ENCODE results near the gene SLC44A3.

Gene SLC44A3

DNA sequence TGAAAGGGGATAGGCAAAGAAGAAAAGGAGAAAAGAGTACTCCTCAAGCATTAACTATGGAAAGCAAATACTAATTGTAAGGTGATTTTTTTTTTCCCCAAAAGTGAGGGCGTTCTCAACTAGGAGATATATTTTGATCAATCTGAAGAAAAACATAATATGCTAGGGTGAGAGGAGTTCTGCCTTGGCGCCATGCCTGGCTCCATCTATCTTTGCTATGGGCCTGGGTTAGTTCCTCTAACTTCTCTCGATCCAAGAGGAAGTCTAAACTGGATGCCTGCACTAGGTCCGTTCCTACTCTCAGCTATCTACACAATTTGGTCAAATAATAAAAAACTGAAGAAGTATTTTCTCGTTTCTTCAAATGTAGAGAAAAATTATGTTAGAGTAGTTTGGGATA is 86.2 kb downstream of the SLC44A3 start:
- no peak overlapping the region for H3K4me3 ChIP-seq (ENCODE audit: extremely low read depth, insufficient read depth, low read length, poor library complexity, severe bottlenecking)

DNA sequence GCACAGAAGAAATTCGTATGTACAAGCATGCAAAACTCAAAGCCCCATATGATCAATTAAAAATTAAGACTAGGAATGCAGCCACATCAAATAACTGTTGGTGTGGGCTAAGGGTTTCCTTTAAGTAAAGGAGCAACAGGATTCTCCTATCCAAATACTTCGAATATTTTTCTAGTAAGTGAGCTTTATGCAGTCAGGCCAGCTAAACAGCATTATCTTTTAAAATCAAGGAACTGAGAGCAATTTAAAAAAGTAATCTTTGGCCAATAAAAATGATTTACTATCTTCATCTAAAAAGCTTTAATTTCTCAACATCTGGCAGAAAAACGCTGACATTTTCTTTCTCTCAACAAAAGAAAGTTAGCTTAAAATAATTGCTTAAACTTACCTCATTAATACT is 87.0 kb downstream of the SLC44A3 start:
- 100% methylated on average over 1 to 2 of the region's 3 CpGs for WGBS, 2 experiments (ENCODE audit: insufficient coverage in 2 of 2)
- H3K27ac ChIP-seq (ENCODE audit: low read depth, low read length, severe bottlenecking): no peak overlapping the region

More for the DNA sequence above, 86.2 kb downstream of the SLC44A3 start:
- Histone ChIP-seq H3K36me3 (ENCODE audit: control insufficient read depth, insufficient read depth, low read length) (peaks cover 82% of the 10 kb centered on the region), H3K27ac (ENCODE audit: low read depth, low read length, severe bottlenecking) (no peak overlapping the region), H3K9me3 (ENCODE audit: control insufficient read depth, low read length) (no peaks in the 10 kb centered on the region), H3K4me1 (ENCODE audit: control insufficient read depth, insufficient read depth, low read length, poor library complexity, severe bottlenecking) (peaks cover 25% of the 10 kb centered on the region)
- 88% methylated on average over 1 of the region's 5 CpGs; no CpG with 5 or more reads in 1 of the 2 experiments for WGBS, 2 experiments (ENCODE audit: insufficient coverage in 2 of 2)

DNA sequence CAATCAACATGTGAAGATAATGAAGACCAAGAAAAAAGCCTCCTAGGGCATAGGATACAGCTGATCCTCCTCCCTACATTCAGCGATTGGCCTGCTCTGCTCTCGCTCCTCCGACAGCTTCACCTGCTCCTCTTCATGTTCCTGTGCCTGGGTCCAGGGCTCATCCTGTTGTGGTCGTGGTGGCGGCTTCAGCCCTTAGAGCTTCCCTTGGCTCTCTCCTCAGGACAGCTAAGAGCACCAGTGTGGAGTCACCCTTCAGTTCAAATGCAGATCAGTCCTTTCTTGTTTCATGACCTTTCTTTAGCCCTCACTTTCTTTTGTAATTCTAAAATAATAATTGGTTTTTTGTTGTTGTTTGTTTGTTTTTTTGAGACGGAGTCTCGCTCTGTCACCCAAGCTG is 88.0 kb downstream of the SLC44A3 start:
- Histone ChIP-seq H3K36me3 (ENCODE audit: control insufficient read depth, insufficient read depth, low read length) (peaks cover 82% of the 10 kb centered on the region), H3K4me3 (ENCODE audit: extremely low read depth, insufficient read depth, low read length, poor library complexity, severe bottlenecking) (no peak overlapping the region), H3K4me1 (ENCODE audit: control insufficient read depth, insufficient read depth, low read length, poor library complexity, severe bottlenecking) (peaks cover 29% of the 10 kb centered on the region), H3K27ac (ENCODE audit: low read depth, low read length, severe bottlenecking) (no peak overlapping the region), H3K9me3 (ENCODE audit: control insufficient read depth, low read length) (no peaks in the 10 kb centered on the region)
- 91 to 97% methylated on average over 5 to 7 of the region's 7 CpGs for WGBS, 2 experiments (ENCODE audit: insufficient coverage in 2 of 2)

More for the DNA sequence above, 87.0 kb downstream of the SLC44A3 start:
- Histone ChIP-seq H3K36me3 (ENCODE audit: control insufficient read depth, insufficient read depth, low read length) (peaks cover 82% of the 10 kb centered on the region), H3K9me3 (ENCODE audit: control insufficient read depth, low read length) (no peaks in the 10 kb centered on the region), H3K4me1 (ENCODE audit: control insufficient read depth, insufficient read depth, low read length, poor library complexity, severe bottlenecking) (peaks cover 25% of the 10 kb centered on the region), H3K4me3 (ENCODE audit: extremely low read depth, insufficient read depth, low read length, poor library complexity, severe bottlenecking) (no peak overlapping the region)

DNA sequence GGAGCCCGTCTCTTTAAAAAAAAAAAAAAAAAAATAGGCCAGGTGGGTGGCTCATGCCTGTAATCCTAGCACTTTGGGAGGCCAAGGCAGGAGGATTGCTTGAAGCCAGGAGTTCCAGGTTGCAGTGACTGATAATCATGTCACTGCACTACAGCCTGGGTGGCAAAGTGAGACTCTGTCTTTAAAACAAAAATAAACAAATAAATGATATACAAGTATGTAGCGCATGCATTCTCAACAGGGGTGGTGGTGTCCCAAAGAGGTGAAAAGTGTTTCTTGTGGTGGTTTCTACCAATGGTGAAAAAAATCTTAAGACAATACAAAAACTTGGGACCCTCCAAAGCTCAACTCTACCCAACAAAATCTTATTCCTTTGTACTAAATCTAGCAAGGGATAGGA is 88.8 kb downstream of the SLC44A3 start:
- H3K27ac ChIP-seq (ENCODE audit: low read depth, low read length, severe bottlenecking): peak overlapping the region; percentile 7
- peaks cover 83% of the 10 kb centered on the region for H3K36me3 ChIP-seq (ENCODE audit: control insufficient read depth, insufficient read depth, low read length)
- WGBS, 2 experiments (ENCODE audit: insufficient coverage in 2 of 2): 88% methylated on average over 1 of the region's 2 CpGs; no CpG with 5 or more reads in 1 of the 2 experiments
- peaks cover 23% of the 10 kb centered on the region for H3K4me1 ChIP-seq (ENCODE audit: control insufficient read depth, insufficient read depth, low read length, poor library complexity, severe bottlenecking)
- H3K9me3 ChIP-seq (ENCODE audit: control insufficient read depth, low read length): no peaks in the 10 kb centered on the region
- no peak overlapping the region for H3K4me3 ChIP-seq (ENCODE audit: extremely low read depth, insufficient read depth, low read length, poor library complexity, severe bottlenecking)

DNA sequence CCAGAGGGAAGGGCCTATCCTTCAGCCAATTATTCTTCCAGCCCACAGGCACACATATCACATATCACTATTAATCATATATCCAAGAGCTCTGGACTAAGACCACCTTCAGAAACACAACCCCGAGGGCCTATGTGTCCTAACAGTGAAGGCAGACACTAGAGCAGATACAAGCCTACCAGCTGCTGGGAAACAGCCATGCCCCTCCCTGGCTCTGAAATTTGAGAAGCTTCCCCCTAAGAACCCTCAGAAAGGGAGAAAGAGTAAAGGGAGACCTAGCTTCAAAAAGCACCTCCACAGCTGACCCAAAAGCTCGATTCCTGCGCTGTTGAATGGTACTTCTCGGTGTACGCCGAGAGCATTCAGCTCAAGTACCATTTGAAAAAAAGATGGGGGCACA is 89.3 kb downstream of the SLC44A3 start:
- peak overlapping the region; percentile 7 for H3K27ac ChIP-seq (ENCODE audit: low read depth, low read length, severe bottlenecking)

DNA sequence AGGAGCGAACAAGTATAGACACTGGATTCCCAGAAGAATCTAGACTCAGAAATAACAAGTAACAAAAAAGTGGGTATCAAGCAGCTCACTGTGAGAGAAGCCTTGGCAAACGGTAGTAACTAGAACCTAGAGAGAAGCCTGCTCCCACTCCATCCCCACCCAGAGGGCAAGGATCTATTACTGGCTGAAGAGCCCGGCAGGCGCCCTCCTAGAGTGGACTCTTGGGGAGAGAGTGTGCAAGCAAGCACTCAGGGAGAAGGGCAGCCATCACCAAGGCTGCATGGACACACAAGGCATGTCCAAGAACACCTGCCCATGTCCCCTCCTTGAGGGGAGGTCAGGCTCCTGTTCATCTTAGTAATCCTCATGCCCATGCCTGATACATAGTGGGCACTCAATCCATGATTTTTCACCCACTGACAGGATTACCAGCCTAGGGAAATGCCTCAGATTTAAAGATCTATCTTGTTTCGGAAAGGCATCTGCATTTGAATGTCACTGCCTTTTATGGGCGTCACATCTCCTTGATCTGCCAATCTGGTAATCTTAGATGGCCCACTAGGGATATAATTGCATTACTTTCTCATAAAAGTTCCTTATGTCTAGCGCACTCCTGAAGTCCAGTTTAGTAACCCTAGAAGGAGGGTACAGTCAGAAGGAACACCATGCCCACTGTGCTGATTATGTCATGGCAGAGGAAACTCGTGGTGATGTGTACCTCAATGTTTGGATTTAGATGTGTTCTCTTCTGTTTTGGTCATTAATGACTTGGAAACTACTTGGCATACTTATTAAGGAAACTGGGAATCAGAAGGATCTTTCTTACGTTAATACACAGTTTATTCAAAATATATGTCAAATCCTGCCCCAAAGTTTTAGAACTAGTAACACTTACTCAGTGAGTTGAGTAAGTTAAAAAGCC is 92.4 kb downstream of the SLC44A3 start:
- peaks cover 83% of the 10 kb centered on the region for H3K36me3 ChIP-seq (ENCODE audit: control insufficient read depth, insufficient read depth, low read length)

More for the DNA sequence above, 89.3 kb downstream of the SLC44A3 start:
- Histone ChIP-seq H3K36me3 (ENCODE audit: control insufficient read depth, insufficient read depth, low read length) (peaks cover 89% of the 10 kb centered on the region), H3K4me3 (ENCODE audit: extremely low read depth, insufficient read depth, low read length, poor library complexity, severe bottlenecking) (no peak overlapping the region), H3K9me3 (ENCODE audit: control insufficient read depth, low read length) (no peaks in the 10 kb centered on the region), H3K4me1 (ENCODE audit: control insufficient read depth, insufficient read depth, low read length, poor library complexity, severe bottlenecking) (peaks cover 19% of the 10 kb centered on the region)
- WGBS, 2 experiments (ENCODE audit: insufficient coverage in 2 of 2): 81 to 96% methylated on average over 4 to 5 of the region's 6 CpGs

DNA sequence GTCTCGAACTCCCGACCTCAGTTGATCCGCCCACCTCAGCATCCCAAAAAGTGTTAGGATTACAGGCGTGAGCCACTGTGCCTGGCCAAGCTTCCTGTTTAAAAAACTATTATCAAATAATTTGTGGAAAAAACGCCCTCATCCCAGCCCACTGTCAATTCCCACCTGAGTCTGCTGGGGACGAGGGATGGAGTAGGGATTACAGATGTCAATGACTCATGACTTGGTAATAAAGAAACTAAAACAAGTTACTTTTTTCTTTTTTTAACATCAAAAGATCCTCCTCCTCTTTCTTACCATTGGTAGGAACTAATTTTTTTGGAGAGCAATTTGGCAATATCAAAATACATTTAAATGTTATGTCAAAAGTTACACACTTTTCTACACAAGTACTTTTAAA is 97.1 kb downstream of the SLC44A3 start:
- H3K9me3 ChIP-seq (ENCODE audit: control insufficient read depth, low read length): no peaks in the 10 kb centered on the region
- H3K36me3 ChIP-seq (ENCODE audit: control insufficient read depth, insufficient read depth, low read length): peaks cover 72% of the 10 kb centered on the region
- WGBS, 2 experiments (ENCODE audit: insufficient coverage in 2 of 2): 100% methylated on average over 1 of the region's 6 CpGs; no CpG with 5 or more reads in 1 of the 2 experiments
- H3K4me3 ChIP-seq (ENCODE audit: extremely low read depth, insufficient read depth, low read length, poor library complexity, severe bottlenecking): no peak overlapping the region
- no peak overlapping the region for H3K27ac ChIP-seq (ENCODE audit: low read depth, low read length, severe bottlenecking)
- peaks cover 35% of the 10 kb centered on the region for H3K4me1 ChIP-seq (ENCODE audit: control insufficient read depth, insufficient read depth, low read length, poor library complexity, severe bottlenecking)

More for the DNA sequence above, 92.4 kb downstream of the SLC44A3 start:
- Histone ChIP-seq H3K4me1 (ENCODE audit: control insufficient read depth, insufficient read depth, low read length, poor library complexity, severe bottlenecking) (peaks cover 13% of the 10 kb centered on the region), H3K27ac (ENCODE audit: low read depth, low read length, severe bottlenecking) (no peak overlapping the region), H3K9me3 (ENCODE audit: control insufficient read depth, low read length) (no peaks in the 10 kb centered on the region), H3K4me3 (ENCODE audit: extremely low read depth, insufficient read depth, low read length, poor library complexity, severe bottlenecking) (no peak overlapping the region)
- WGBS, 2 experiments (ENCODE audit: insufficient coverage in 2 of 2): 68 to 96% methylated on average over 4 of the region's 9 CpGs

DNA sequence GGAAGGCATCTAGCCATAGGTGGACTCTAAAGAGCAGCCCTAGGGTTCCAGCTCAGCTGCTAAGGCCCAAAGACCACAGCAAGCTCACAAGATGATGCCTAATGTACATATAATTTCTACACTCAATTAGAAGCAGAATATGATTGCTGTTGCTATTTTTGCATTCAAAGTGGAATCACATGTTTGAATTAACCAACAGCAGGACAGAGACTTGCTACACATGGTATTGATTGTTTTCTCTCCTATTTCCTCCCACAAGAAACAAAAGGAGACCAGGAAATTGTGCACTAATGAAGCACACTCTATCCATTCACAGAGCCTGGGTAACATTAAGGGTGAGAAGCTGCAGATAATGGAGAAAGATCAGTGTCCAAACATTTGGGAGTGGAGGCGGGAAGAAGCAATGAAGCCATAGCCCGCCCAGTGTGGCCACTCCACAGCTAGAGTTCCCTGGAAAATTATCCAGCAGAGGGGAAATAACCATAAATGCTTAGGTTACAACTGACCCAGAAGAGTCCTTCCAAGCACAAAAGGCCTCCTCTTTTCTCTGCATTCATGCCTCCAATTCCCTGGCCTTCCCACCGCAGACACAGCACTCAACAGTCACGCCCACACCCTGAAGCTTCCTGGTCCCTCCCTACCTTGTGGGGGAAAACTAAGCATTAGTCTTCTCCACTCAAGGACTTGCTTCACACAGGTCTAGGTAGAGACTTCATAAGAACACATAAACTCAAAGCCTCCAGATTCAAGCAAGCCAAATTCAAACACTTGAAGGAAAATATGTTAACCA is 99.3 kb downstream of the SLC44A3 start:
- Histone ChIP-seq H3K4me1 (ENCODE audit: control insufficient read depth, insufficient read depth, low read length, poor library complexity, severe bottlenecking) (peaks cover 48% of the 10 kb centered on the region), H3K36me3 (ENCODE audit: control insufficient read depth, insufficient read depth, low read length) (peaks cover 69% of the 10 kb centered on the region), H3K27ac (ENCODE audit: low read depth, low read length, severe bottlenecking) (no peak overlapping the region), H3K9me3 (ENCODE audit: control insufficient read depth, low read length) (no peaks in the 10 kb centered on the region), H3K4me3 (ENCODE audit: extremely low read depth, insufficient read depth, low read length, poor library complexity, severe bottlenecking) (no peak overlapping the region)
- 83 to 100% methylated on average over 2 to 4 of the region's 4 CpGs for WGBS, 2 experiments (ENCODE audit: insufficient coverage in 2 of 2)

DNA sequence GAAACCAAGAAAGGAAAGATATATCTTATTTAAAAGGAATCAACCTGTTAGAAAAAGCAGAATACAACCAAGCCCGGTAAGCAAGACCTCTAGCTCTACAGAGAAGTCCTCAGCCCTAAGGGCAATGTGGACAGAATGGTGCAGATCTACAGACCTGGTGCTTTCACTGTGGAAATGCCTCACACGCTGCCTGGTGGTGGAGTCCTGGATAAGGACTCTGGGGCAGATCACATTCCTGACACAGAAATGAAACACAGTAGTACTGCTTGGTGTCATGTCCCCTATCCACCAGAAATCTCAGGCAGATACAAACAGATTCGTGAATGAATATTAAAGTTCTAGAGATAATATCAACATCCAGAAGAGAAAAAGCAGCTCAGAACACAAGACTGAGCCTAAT is 99.9 kb downstream of the SLC44A3 start:
- Histone ChIP-seq H3K4me3 (ENCODE audit: extremely low read depth, insufficient read depth, low read length, poor library complexity, severe bottlenecking) (no peak overlapping the region), H3K9me3 (ENCODE audit: control insufficient read depth, low read length) (no peaks in the 10 kb centered on the region), H3K36me3 (ENCODE audit: control insufficient read depth, insufficient read depth, low read length) (peaks cover 71% of the 10 kb centered on the region), H3K27ac (ENCODE audit: low read depth, low read length, severe bottlenecking) (no peak overlapping the region), H3K4me1 (ENCODE audit: control insufficient read depth, insufficient read depth, low read length, poor library complexity, severe bottlenecking) (peaks cover 48% of the 10 kb centered on the region)
- 90% methylated on average over 2 of the region's 3 CpGs; no CpG with 5 or more reads in 1 of the 2 experiments for WGBS, 2 experiments (ENCODE audit: insufficient coverage in 2 of 2)

DNA sequence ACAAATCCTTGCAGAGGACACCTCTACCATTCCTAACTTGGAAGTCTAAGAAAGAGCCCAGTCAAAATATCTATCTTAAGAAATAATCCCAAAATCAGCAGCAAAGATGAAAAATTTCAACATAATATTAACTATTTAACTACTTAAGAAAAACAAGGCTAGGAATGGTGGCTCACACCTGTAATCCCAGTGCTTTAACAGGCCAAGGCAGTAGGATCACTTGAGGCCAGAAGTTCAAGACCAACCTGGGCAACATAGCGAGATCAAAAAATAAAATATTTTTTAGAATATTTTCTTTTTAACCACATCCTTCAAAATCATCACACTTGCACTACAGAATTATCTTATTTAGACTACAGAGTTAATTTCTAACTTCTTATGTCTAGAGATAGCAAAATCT is 101.8 kb downstream of the SLC44A3 start:
- H3K4me1 ChIP-seq (ENCODE audit: control insufficient read depth, insufficient read depth, low read length, poor library complexity, severe bottlenecking): peaks cover 45% of the 10 kb centered on the region
- no peaks in the 10 kb centered on the region for H3K9me3 ChIP-seq (ENCODE audit: control insufficient read depth, low read length)
- no peak overlapping the region for H3K4me3 ChIP-seq (ENCODE audit: extremely low read depth, insufficient read depth, low read length, poor library complexity, severe bottlenecking)
- H3K36me3 ChIP-seq (ENCODE audit: control insufficient read depth, insufficient read depth, low read length): peaks cover 65% of the 10 kb centered on the region
- WGBS, 2 experiments (ENCODE audit: insufficient coverage in 2 of 2): no CpG with 5 or more reads among the region's 1 CpG
- no peak overlapping the region for H3K27ac ChIP-seq (ENCODE audit: low read depth, low read length, severe bottlenecking)

All from mesodermal cell (in vitro differentiated cells).